Measurements from ENCODE around the gene SPATA20.

The SPATA20 gene

GRCh38 chr17:50520483-50520882 is 26.5 kb upstream of the SPATA20 start:
- no peak for DNase-seq

- no peak for DNase-seq
Observed at GRCh38 chr17:50521514-50521913, 25.5 kb upstream of the SPATA20 start.

DNA sequence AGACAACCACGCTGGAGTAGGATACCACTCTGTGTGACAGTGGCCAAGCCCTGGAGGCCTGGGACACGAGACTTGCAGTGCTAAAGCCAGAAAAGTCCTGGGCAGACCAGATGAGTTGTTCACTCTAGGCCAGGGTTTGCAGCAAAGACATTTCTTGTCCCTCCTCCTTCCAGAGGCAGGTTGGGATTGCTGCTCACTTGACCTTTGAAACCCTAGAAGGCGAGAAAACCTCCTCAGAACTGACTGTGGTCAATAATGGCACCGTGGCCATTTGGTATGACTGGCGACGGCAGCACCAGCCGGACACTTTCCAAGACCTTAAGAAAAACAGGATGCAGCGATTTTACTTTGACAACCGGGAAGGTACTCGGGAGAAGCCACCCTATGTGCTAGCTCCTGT is 24.2 kb upstream of the SPATA20 start:
- no peak for DNase-seq

GRCh38 chr17:50523208-50523607 is 23.8 kb upstream of the SPATA20 start:
- DNase-seq = no peak

DNA sequence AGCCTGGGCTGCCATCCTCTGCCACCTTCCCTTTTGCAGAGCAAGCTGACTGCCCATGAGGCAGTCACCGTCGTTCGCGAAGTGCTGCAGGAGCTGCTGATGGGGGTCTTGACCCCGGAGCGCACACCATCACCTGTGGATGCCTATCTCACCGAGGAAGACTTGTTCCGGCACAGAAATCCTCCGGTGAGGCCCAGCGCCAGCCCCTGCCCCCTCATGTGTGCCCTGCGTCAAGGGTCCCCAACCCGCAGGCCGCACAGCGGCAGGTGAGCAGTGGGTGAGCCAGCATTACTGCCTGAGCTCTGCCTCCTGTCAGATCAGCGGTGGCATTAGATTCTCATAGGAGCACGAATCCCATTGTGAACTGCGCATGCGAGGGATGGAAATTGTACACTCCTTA is 22.1 kb upstream of the SPATA20 start:
- DNase-seq = no peak

DNA sequence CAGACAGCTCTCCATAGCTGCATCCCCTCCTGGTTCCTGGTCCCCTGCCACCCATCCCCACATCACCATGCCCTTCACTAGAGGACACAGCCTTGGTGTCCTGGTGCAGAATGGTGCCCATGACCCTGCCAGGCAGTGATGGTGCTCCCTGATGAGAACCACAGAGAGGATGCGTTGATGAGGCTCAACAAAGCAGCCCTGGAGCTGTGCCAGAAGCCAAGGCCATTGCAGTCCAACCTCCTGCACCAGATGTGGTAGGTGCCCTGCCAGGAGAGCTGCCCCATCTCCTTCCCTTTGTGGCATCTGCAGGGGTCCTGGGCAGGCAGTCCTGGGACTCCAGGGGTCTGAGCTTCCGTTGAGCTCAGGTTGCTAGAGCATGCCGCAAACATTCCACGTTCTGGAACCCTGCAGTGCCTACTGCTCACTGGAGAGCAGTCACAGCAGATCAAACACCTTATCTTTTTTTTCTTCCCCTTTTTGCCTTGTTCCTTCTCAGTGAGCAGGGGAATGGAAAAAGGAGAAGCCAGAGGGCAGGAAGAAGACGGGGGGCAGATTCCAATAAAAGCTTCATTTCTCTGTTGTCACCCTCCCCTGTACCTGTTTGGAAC is 19.7 kb upstream of the SPATA20 start:
- no peak for DNase-seq

GRCh38 chr17:50527949-50528474 is 19.0 kb upstream of the SPATA20 start:
- no peak for DNase-seq

DNA sequence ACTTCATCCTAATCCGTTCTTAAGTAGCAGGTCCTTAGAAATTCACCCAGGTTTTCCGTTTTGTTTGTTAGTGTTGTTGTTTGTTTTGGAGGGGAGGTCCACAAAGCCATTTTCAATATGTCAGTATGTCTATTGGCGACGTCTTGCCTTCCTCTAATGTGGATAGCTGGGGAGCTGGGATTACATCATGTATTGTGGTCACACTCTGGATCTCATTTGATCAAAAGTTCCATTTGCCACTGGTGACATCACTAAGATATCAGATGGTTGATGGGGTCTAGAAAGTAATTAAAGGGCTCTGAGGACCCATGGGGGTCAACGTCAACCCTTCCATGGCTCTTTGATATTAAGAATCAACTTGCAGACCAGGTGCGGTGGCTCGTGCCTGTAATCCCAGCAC is 17.1 kb upstream of the SPATA20 start:
- no peak for DNase-seq

DNA sequence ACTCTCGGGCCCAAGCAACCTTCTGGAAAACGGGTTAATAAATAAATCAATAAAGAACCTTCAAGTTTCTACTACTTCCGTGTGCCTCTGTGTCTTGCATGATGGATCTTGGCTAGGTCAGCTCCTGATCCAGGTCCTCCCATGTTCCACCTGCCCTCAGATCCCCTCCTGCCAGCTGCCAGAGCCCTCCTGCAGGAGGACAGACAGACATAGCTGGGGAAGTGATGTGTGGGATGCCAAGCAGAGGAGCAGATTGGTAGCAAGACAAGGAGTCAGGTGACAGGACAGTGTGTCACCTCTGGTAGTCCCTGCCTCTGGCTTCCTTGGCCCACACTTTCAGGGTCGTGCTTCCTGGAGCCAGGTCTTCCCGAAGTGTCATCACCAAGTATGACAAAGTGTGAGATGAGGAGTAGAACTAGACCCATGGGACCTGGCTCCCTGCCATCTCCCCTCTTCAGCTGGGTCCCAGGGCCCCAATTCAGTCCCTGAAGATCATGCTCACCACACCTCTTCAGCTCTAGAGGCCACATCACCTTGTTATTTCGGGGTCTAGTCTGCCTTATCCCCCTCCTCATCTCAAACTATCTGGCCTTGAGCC is 15.4 kb upstream of the SPATA20 start:
- DNase-seq = no peak

DNA sequence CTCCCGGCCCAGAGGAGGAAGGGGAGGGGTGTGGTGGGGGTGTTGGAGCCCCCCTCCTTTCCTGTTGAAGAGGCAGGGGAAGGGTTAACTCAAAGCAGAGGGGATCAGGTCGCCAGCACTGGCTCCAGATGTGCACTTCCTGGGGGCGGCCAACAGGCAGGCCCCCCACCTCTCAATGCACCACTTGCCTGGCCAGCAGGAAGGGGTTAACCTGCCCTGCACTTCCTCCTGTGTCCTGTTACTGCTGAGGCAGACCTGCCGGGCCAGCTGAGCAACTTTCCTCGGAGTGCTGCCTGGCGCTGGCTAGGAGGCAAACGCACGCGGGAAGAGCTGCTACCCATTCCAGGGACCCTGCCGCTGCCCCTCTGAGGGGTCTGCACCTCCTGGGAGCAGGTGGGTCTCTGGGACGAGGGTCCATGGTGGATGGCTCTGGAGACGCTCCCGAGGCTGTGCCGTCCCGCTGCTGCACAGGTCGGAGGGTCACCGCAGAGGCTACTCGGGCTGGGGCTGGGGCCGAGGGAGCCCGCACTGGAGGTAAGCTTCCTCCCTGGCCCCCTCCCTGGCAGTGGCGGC is 14.4 kb upstream of the SPATA20 start, which contains the start of gene EPN3:
Gene EPN3 (plus strand): TSS at position 284 of the 573 bp plus-strand sequence. CDS start 3,822 bp downstream, outside the sequence.
- DNase-seq = no peak

GRCh38 chr17:50533185-50533584 is 13.8 kb upstream of the SPATA20 start:
- DNase-seq = no peak

- DNase-seq = no peak
Observed at GRCh38 chr17:50533720-50534148, 13.2 kb upstream of the SPATA20 start.

GRCh38 chr17:50534222-50534978 is 12.6 kb upstream of the SPATA20 start:
- DNase-seq = no peak

GRCh38 chr17:50534979-50535326 is 12.0 kb upstream of the SPATA20 start:
- no peak for DNase-seq

- DNase-seq = no peak
Observed at GRCh38 chr17:50535407-50535806, 11.6 kb upstream of the SPATA20 start.

DNA sequence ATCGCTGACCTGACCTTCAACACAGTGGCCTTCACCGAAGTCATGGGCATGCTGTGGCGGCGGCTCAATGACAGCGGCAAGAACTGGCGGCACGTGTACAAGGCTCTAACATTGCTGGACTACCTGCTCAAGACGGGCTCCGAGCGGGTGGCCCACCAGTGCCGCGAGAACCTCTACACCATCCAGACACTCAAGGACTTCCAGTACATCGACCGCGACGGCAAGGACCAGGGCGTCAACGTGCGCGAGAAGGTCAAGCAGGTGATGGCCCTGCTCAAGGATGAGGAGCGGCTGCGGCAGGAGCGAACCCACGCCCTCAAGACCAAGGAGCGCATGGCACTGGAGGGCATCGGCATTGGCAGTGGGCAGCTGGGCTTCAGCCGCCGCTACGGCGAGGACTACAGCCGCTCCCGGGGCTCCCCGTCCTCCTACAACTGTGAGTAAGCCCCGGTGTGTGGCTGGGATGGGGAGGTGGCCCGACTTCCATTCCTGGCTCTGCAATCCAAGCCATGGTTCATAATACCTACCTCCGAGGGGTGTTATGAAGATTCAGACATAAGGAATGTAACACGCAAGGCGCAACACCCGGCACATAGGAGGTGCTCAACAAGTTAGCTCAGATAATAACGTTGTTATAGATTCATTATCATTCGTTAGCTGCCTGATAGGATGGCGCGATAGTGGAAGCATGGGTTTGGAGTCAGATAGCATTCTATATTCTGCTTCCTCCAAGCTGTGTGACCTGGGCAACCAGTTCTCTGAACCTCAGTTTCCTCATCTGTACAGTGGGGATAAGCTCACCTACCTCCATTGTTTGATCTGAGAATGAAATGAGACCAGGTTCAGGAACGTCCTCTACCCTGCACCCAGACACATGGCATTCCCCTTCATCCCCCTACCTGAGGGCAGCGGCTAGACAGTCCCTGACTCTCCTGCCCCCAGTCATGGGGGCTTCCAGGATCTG is 10.0 kb upstream of the SPATA20 start:
- DNase-seq = no peak

DNA sequence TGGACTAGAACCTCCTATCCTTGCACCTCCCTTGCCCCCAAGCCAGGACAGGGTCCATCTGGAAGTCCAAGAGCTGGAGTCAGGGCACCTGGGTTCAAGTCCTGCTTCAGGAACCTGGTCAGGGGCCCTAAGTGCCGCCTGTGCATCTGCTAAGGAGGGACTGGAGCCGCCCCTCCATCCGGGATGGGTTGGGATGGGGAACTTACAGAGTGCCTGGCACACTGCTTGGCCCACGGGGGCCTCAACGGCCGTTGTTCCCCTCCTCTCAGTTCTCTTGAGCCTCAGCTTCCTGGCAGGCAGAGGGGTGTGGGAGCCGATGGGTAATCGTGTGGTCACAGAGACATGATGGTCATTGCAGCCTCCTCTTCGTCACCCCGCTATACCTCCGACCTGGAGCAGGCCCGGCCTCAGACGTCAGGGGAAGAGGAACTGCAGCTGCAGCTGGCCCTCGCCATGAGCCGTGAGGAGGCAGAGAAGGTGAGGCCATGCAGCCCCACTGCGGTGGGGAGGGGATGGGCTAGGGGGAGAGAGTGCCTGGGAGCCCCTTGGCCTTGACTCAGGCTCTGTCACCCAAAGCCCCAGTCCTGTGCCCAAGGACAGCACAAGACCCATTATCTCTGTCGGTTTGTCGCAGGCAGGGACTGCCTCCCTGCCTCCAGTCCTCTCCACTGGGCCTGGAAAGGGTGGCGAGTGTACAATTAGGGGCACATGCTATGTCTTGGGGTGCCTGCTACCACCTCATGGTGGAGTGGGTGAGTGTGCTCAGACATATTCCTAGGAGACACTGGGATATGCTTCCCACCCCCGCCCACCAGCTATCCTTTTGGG is 9.0 kb upstream of the SPATA20 start:
- no peak for DNase-seq

DNA sequence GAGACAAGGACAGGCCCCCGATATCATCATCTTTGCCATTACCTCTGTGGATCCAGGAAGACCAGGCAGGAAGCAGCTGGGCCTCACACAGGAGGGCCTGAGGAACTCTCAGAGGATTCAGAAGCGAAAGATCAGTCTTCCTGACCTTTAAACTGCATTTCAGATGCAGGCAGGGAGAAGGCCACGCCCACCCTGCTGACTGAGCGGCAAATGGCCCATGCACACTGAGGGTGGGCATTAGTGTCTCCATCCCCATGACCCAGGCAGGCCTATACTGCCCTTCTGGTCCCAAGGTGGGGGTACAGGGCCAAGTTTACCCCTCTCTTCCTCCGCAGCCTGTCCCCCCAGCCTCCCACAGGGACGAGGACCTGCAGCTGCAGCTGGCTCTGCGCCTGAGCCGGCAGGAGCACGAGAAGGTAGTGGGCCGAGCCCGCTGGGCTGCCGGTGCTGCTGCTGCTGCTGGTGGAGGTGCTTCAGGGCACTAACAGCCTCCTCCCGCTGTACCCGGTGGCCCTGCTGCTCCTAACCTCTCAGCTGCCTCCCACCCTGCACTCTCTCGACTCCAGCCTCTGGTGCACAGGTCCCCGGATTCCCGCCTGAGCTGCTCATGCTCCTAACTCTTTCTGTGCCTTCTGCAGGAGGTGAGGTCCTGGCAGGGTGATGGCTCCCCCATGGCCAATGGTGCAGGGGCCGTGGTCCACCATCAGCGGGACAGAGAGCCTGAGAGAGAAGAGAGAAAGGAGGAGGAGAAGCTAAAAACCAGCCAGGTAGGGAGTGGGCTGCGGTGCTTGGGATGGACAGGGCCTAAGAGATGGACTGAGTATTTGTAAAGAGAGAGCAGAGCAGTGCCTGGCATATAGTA is 8.2 kb upstream of the SPATA20 start:
- DNase-seq = no peak

- no peak for DNase-seq
Observed at GRCh38 chr17:50539762-50540559, 7.0 kb upstream of the SPATA20 start.
